Gastrocnemius medialis (tissue), 4 donors: ENCODE results near the gene NINJ2. TPM values are rescaled to one million over a fixed set of nuclear protein-coding genes. Genes with fewer than 3 reads are reported as not detected.

Source experiments
- ATAC-seq, 2 donors: fragments of 150-250 bp; one replicate each; pipeline ENCODE4 v1.9.1; 2016
- DNase-seq, 2 donors: peaks; one replicate each; pipeline ENCODE4 v3.0.0-alpha.2; 2019
- H3K27ac ChIP-seq, 4 donors: fragments of 200-600 bp; sonication (generic); 1 replicate in 1 of 4; 2 replicates in 3 of 4; pipeline ENCODE4 v1.5.1; 2016 to 2018; ENCODE audit warnings: mild to moderate bottlenecking in 2 of 4, moderate library complexity in 1 of 4
- H3K27me3 ChIP-seq, 3 donors: fragments of 200-600 bp; sonication (generic) in 2 of 3; 1 replicate in 1 of 3; 2 replicates in 2 of 3; pipeline versions ENCODE4 v1.5.1 to v1.6.0; 2016 to 2019; ENCODE audit warnings: mild to moderate bottlenecking in 1 of 3, moderate library complexity in 1 of 3
- H3K36me3 ChIP-seq, 2 donors: fragments of 200-600 bp; sonication (generic) in 1 of 2; one replicate each; pipeline ENCODE4 v1.5.1; 2017 to 2018
- H3K4me1 ChIP-seq, 2 donors: fragments of 200-600 bp; sonication (generic) in 1 of 2; one replicate each; pipeline ENCODE4 v1.5.1; 2016 to 2017; ENCODE audit warnings: mild to moderate bottlenecking in 2 of 2
- H3K4me3 ChIP-seq, 4 donors: fragments of 200-600 bp; sonication (generic) in 3 of 4; 1 replicate in 1 of 4; 2 replicates in 3 of 4; pipeline ENCODE4 v1.5.1; 2016 to 2019; ENCODE audit warnings: mild to moderate bottlenecking in 2 of 4
- H3K9me3 ChIP-seq, 3 donors: fragments of 200-600 bp; sonication (generic) in 2 of 3; 1 replicate in 1 of 3; 2 replicates in 2 of 3; pipeline ENCODE4 v1.5.1; 2016 to 2019
- CTCF ChIP-seq, 5 experiments: fragments of 450-650 bp in 3 of 5; fragments of 200-600 bp in 2 of 5; sonication (generic) in 2 of 5; IDR thresholded peaks in 4 of 5; conservative IDR thresholded peaks in 1 of 5; 1 replicate in 4 of 5; 2 replicates in 1 of 5; pipeline ENCODE4 v1.5.1; 2016 to 2019; ENCODE audit warnings: antibody characterized with exemption in 5 of 5, mild to moderate bottlenecking in 3 of 5, moderate library complexity in 3 of 5
- POLR2A ChIP-seq, 2 donors: fragments of 450-650 bp; IDR thresholded peaks; one replicate each; pipeline ENCODE4 v1.6.1; 2017; ENCODE audit warnings: antibody characterized with exemption in 2 of 2, mild to moderate bottlenecking in 2 of 2, moderate library complexity in 2 of 2
- in situ Hi-C, 4 donors: fragments of 200-750 bp; cut with MboI; loops; one replicate each; pipeline versions ENCODE4 v1.15.0 to v1.8.0; 2017; ENCODE audit warnings: low sequenced_read_pairs in 4 of 4
- intact Hi-C: fragments of 100-400 bp; cut with DNase I; formaldehyde crosslinking; loops from one replicate; pipeline ENCODE4 v1.15.1; 2023; ENCODE audit warnings: low total_unique reads
- total RNA-seq, 4 donors: library from RNA; depleted of rRNA; stranded (reverse); fragments of >200 nt; gene quantifications; one replicate each; pipeline versions ENCODE4 v1.1.0 to v1.2.3, GENCODE V29; 2016

The NINJ2 gene
- total RNA-seq, 4 donors from 2014 or later, result 12.0 to 106 (median 78.5) TPM

GRCh38 chr12:559208-559905 is 103.9 kb downstream of the NINJ2 start:
- Histone ChIP-seq H3K4me3 (no peak overlapping the region), H3K9me3 (no peaks in the 10 kb centered on the region), H3K4me1 (no peaks in the 10 kb centered on the region), H3K36me3 (no peaks in the 10 kb centered on the region), H3K27ac (no peak overlapping the region), H3K27me3 (no peaks in the 10 kb centered on the region)
- TF ChIP-seq CTCF (IDR thresholded peaks at IDR 0.05 in 4 of 5, conservative IDR thresholded peaks at IDR 0.05 in 1 of 5) (no peak), POLR2A (IDR thresholded peaks at IDR 0.05) (no peak)
- in situ Hi-C loops (loop anchor here (25.0 kb wide), 3 partner anchors 403 to 1053 kb away; partner anchors contain the start of gene FBXL14 (in 3 of the 4)), intact Hi-C loops (no loop called here)
- ATAC-seq (no peak), DNase-seq (no peak)

- no peaks in the 10 kb centered on the region for H3K36me3 ChIP-seq
- no peaks in the 10 kb centered on the region for H3K27me3 ChIP-seq
- no peaks in the 10 kb centered on the region for H3K9me3 ChIP-seq
- intact Hi-C loops (no loop called here), in situ Hi-C loops (loop anchor here (25.0 kb wide), 3 partner anchors 404 to 1054 kb away; partner anchors contain the start of gene FBXL14 (in 3 of the 4))
- ATAC-seq (no peak), DNase-seq (no peak)
- H3K4me1 ChIP-seq, result no peaks in the 10 kb centered on the region
- TF ChIP-seq CTCF (IDR thresholded peaks at IDR 0.05 in 4 of 5, conservative IDR thresholded peaks at IDR 0.05 in 1 of 5) (no peak), POLR2A (IDR thresholded peaks at IDR 0.05) (no peak)
- no peak overlapping the region for H3K27ac ChIP-seq
- H3K4me3 ChIP-seq, result no peak overlapping the region
Observed at GRCh38 chr12:558580-558979, 104.7 kb downstream of the NINJ2 start.

- Histone ChIP-seq H3K27me3 (no peaks in the 10 kb centered on the region), H3K36me3 (no peaks in the 10 kb centered on the region), H3K27ac (no peak overlapping the region), H3K4me3 (no peak overlapping the region), H3K4me1 (peaks cover 7 to 13% of the 10 kb centered on the region in 2 donors), H3K9me3 (no peaks in the 10 kb centered on the region)
- TF ChIP-seq POLR2A (IDR thresholded peaks at IDR 0.05) (no peak), CTCF (IDR thresholded peaks at IDR 0.05 in 4 of 5, conservative IDR thresholded peaks at IDR 0.05 in 1 of 5) (no peak)
- DNase-seq, result no peak
- in situ Hi-C loops (loop anchor here (25.0 kb wide), 3 partner anchors 406 to 1056 kb away; partner anchors contain the start of gene FBXL14 (in 3 of the 4)), intact Hi-C loops (no loop called here)
- no peak for ATAC-seq
Observed at GRCh38 chr12:556498-556897, 106.7 kb downstream of the NINJ2 start.

GRCh38 chr12:554001-554285 is 109.3 kb downstream of the NINJ2 start:
- no peak for TF ChIP-seq CTCF (IDR thresholded peaks at IDR 0.05 in 4 of 5, conservative IDR thresholded peaks at IDR 0.05 in 1 of 5)
- no peak for TF ChIP-seq POLR2A (IDR thresholded peaks at IDR 0.05)
- Histone ChIP-seq H3K27me3 (no peaks in the 10 kb centered on the region), H3K4me3 (no peak overlapping the region), H3K4me1 (peaks cover 13 to 16% of the 10 kb centered on the region in 2 donors), H3K36me3 (no peaks in the 10 kb centered on the region), H3K27ac (no peak overlapping the region), H3K9me3 (no peaks in the 10 kb centered on the region)
- DNase-seq, result no peak
- intact Hi-C loops, result no loop called here
- no peak for ATAC-seq
- in situ Hi-C loops, result loop anchor here (5.0 to 25.0 kb wide), 5 partner anchors 97 to 1058 kb away; partner anchors contain the start of genes FBXL14 (in 3 of the 4) and B4GALNT3 (in 1 of the 4)
